K562 (cell line): ENCODE results near the gene FXYD4. TPM values are rescaled to one million over a fixed set of nuclear protein-coding genes. Genes with fewer than 3 reads are reported as not detected.
A peak's percentile ranks its signal among the peaks of the same experiment; 100 is the strongest.

Source experiments
- ETS1 ChIP-seq: conservative IDR thresholded peaks from 2 replicates; pipeline ENCODE4 v1.6.1; 2011; ENCODE audit warnings: low read depth, mild to moderate bottlenecking, low read length; ENCODE audit not compliant: control insufficient read depth
- GABPB2 ChIP-seq: fragments of 250-450 bp; sonication (Bioruptor Pico); conservative IDR thresholded peaks from 2 replicates; pipeline ENCODE4 v1.5.1; 2021; ENCODE audit warnings: mild to moderate bottlenecking
- HDAC1 ChIP-seq, 2 experiments: fragments of 450-650 bp; IDR thresholded peaks; 2 replicates each; pipeline ENCODE4 v1.6.1; 2016 to 2017; ENCODE audit warnings: inconsistent platforms in 1 of 2, mild to moderate bottlenecking in 1 of 2, moderate library complexity in 1 of 2
- HNRNPL ChIP-seq: fragments of 200-400 bp; formaldehyde crosslinking; IDR thresholded peaks from 2 replicates; pipeline ENCODE4 v1.6.1; 2017; ENCODE audit warnings: low read depth, mild to moderate bottlenecking, low read length
- MBD1 ChIP-seq: fragments of 250-450 bp; sonication (Bioruptor Pico); IDR thresholded peaks from 2 replicates; pipeline ENCODE4 v1.8.0; 2022; ENCODE audit warnings: inconsistent platforms
- PHB ChIP-seq: fragments of 250-450 bp; sonication (Bioruptor Pico); IDR thresholded peaks from 2 replicates; pipeline ENCODE4 v1.5.0; 2021
- RBM39 ChIP-seq: fragments of 200-400 bp; formaldehyde crosslinking; optimal IDR thresholded peaks from 2 replicates; pipeline ENCODE3; 2018; ENCODE audit warnings: low read depth, low read length
- SAP30 ChIP-seq: fragments of 200-600 bp; sonication (generic); IDR thresholded peaks from 2 replicates; pipeline ENCODE4 v1.6.1; 2012; ENCODE audit warnings: borderline replicate concordance, low read depth, mild to moderate bottlenecking, moderate library complexity, low read length, control low read depth, inconsistent platforms; ENCODE audit not compliant: insufficient read depth, poor library complexity, severe bottlenecking
- USF2 ChIP-seq: sonication (generic); formaldehyde crosslinking; IDR thresholded peaks from 2 replicates; pipeline ENCODE4 v1.5.0; 2020; ENCODE audit warnings: missing genetic modification reagents
- ZBTB11 ChIP-seq, 3 experiments: fragments of 200-800 bp in 1 of 3; fragments of 250-450 bp in 1 of 3; fragments of 450-650 bp in 1 of 3; sonication (Bioruptor Pico) in 1 of 3; sonication (Bioruptor generic) in 1 of 3; formaldehyde crosslinking in 1 of 3; IDR thresholded peaks; 2 replicates each; pipeline versions ENCODE4 v1.6.1 to v1.8.0; 2016 to 2022; ENCODE audit warnings: mild to moderate bottlenecking in 2 of 3, missing genetic modification characterization in 2 of 3, missing compliant biosample characterization in 1 of 3, moderate library complexity in 1 of 3
- ZFP36 ChIP-seq: fragments of 150-350 bp; IDR thresholded peaks from 2 replicates; pipeline ENCODE4 v1.6.1; 2018; ENCODE audit warnings: low read length, low read depth; ENCODE audit not compliant: partially characterized antibody
- ZNF24 ChIP-seq: fragments of 450-650 bp; IDR thresholded peaks from 2 replicates; pipeline ENCODE4 v1.6.1; 2016
- ZNF431 ChIP-seq: sonication (generic); formaldehyde crosslinking; IDR thresholded peaks from 2 replicates; pipeline ENCODE4 v1.8.0; 2022; ENCODE audit warnings: mild to moderate bottlenecking, missing genetic modification reagents
- ZNF507 ChIP-seq: conservative IDR thresholded peaks from 2 replicates; pipeline ENCODE4 v1.6.1; 2017; ENCODE audit warnings: missing genetic modification characterization, missing compliant biosample characterization
- ZNF518B ChIP-seq: fragments of 250-450 bp; sonication (Bioruptor Pico); IDR thresholded peaks from 2 replicates; pipeline ENCODE4 v1.5.0; 2021; ENCODE audit warnings: mild to moderate bottlenecking, moderate library complexity
- polyA plus RNA-seq, 8 experiments: library from polyadenylated mRNA; depleted of rRNA in 4 of 8; stranded (reverse) in 5 of 8; unstranded in 3 of 8; fragments of >200 nt; fragmentation: Nextera tagmentation in 2 of 8; fragmentation: Illumina TruSeq in 1 of 8; extraction: Ambion mirVana in 2 of 8; extraction: Trizol in 1 of 8; gene quantifications; 2 replicates each; pipeline versions ENCODE4 v1.2.1 to v1.2.3, GENCODE V29; 2011 to 2014; ENCODE audit warnings: inconsistent platforms in 1 of 8, missing spikeins in 1 of 8
- total RNA-seq, 7 experiments: library from RNA; depleted of rRNA in 6 of 7; stranded (reverse); fragments of >200 nt in 6 of 7; fragmentation: Illumina TruSeq in 2 of 7; extraction: Trizol in 2 of 7; gene quantifications; 2 replicates each; pipeline versions ENCODE4 v1.2.1 to v1.2.3, GENCODE V29; 2011 to 2021; ENCODE audit warnings: low replicate concordance in 1 of 7

FXYD4 gene
- total and polyA plus RNA-seq, 9 of the 15 experiments (the other 6 are each of a cell fraction or from before 2014, with no cell fraction given), result not detected

GRCh38 chr10:43417950-43418768 is 46.7 kb downstream of the FXYD4 start (continued):
- TF ChIP-seq MBD1 (CRISPR knock-in tag) (peak; percentile 85), ZBTB11 (CRISPR knock-in tag; IDR thresholded peaks at IDR 0.05) (peak in 2 of 3 experiments; percentile 15 to 87; a peak in 2 of 6 replicates), HNRNPL (no peak), USF2 (CRISPR knock-in tag) (no peak), ZFP36 (no peak), ZNF507 (tag) (no peak; the same call in 1 of the 2 replicates), ZNF518B (CRISPR knock-in tag) (0 out of 2 replicates have a peak, but pooled peaks have one; percentile 34), PHB (0 out of 2 replicates have a peak, but pooled peaks have one; percentile 67), SAP30 (no peak), ZNF431 (CRISPR knock-in tag) (no peak), ZNF24 (peak; percentile 66), RBM39 (no peak), ETS1 (peak; percentile 96), GABPB2 (CRISPR knock-in tag) (0 out of 2 replicates have a peak, but pooled peaks have one; percentile 36), HDAC1 (IDR thresholded peaks at IDR 0.05) (peak; percentile 88 to 98; a peak in 3 of 4 replicates)
